Activated CD4-positive, alpha-beta T cell treated with anti-CD3 and anti-CD28 coated beads, Interleukin-2, Interleukin-4, amounts not matched to agents 100 ng/mL and 50 ng/mL, durations not matched to agents 16 hours and 8 hours (primary cell): Measurements from ENCODE around the gene SPINDOC.
A peak's percentile ranks its signal among the peaks of the same experiment; 100 is the strongest.
"Not testable (repeated sequence)": the region's sequence is repeated elsewhere in the genome, so short reads cannot be mapped to it uniquely, and the experiment has no call there.

ENCODE experiments used
- DNase-seq: peaks from one replicate; pipeline ENCODE4 v3.0.0-alpha.2; 2020; ENCODE audit warnings: low spot score

The SPINDOC gene

GRCh38 chr11:63813035-63813562 lies at the start of gene SPINDOC:
TSS of gene SPINDOC (plus strand) at chr11:63813456. CDS start at chr11:63813687, 231 bp downstream.
- DNase-seq = peak; percentile 81

- no peak for DNase-seq
Measured at GRCh38 chr11:63763496-63764339, 49.5 kb upstream of the SPINDOC start.

- DNase-seq = no peak
Measured at GRCh38 chr11:63764340-63764678, 48.9 kb upstream of the SPINDOC start.

- DNase-seq = no peak
Measured at GRCh38 chr11:63764679-63765647, 48.3 kb upstream of the SPINDOC start.

- no peak for DNase-seq
Measured at GRCh38 chr11:63765688-63766241, 47.5 kb upstream of the SPINDOC start.

- no peak for DNase-seq
Measured at GRCh38 chr11:63766531-63767235, 46.6 kb upstream of the SPINDOC start.

- DNase-seq = no peak
Measured at GRCh38 chr11:63767267-63767564, 46.0 kb upstream of the SPINDOC start.

- peak; percentile 48 for DNase-seq
Measured at GRCh38 chr11:63767565-63768236, 45.6 kb upstream of the SPINDOC start.

GRCh38 chr11:63768237-63769041 lies 44.8 kb upstream of the SPINDOC start, which contains the start of gene ZFTA:
TSS of gene ZFTA (minus strand) at chr11:63768775. CDS start at chr11:63768622, 153 bp downstream.
- peak; percentile 33 for DNase-seq

- DNase-seq = no peak
Measured at GRCh38 chr11:63769042-63769713, 44.1 kb upstream of the SPINDOC start.

GRCh38 chr11:63769714-63770455 lies 43.4 kb upstream of the SPINDOC start:
- DNase-seq = no peak

GRCh38 chr11:63770763-63771162 lies 42.5 kb upstream of the SPINDOC start:
- DNase-seq = no peak

GRCh38 chr11:63771741-63772318 lies 41.4 kb upstream of the SPINDOC start:
- not testable (repeated sequence) for DNase-seq

- DNase-seq = no peak
Measured at GRCh38 chr11:63775191-63775590, 38.1 kb upstream of the SPINDOC start.

- no peak for DNase-seq
Measured at GRCh38 chr11:63779039-63779438, 34.2 kb upstream of the SPINDOC start.

GRCh38 chr11:63782749-63783148 lies 30.5 kb upstream of the SPINDOC start:
- no peak for DNase-seq

- DNase-seq = no peak
Measured at GRCh38 chr11:63783925-63784592, 29.2 kb upstream of the SPINDOC start.

- DNase-seq = no peak
Measured at GRCh38 chr11:63785823-63786222, 27.4 kb upstream of the SPINDOC start.
